Middle frontal gyrus (tissue), 1 donor: ENCODE results near the gene SPATC1L.

Experiments used
- DNase-seq: peaks from one replicate; pipeline ENCODE4 v3.0.0-alpha.2; 2015; ENCODE audit warnings: low spot score; ENCODE audit errors: extremely low spot score

SPATC1L gene

GRCh38 chr21:46122237-46122671 lies 62.0 kb downstream of the SPATC1L start:
- DNase-seq = no peak

DNA sequence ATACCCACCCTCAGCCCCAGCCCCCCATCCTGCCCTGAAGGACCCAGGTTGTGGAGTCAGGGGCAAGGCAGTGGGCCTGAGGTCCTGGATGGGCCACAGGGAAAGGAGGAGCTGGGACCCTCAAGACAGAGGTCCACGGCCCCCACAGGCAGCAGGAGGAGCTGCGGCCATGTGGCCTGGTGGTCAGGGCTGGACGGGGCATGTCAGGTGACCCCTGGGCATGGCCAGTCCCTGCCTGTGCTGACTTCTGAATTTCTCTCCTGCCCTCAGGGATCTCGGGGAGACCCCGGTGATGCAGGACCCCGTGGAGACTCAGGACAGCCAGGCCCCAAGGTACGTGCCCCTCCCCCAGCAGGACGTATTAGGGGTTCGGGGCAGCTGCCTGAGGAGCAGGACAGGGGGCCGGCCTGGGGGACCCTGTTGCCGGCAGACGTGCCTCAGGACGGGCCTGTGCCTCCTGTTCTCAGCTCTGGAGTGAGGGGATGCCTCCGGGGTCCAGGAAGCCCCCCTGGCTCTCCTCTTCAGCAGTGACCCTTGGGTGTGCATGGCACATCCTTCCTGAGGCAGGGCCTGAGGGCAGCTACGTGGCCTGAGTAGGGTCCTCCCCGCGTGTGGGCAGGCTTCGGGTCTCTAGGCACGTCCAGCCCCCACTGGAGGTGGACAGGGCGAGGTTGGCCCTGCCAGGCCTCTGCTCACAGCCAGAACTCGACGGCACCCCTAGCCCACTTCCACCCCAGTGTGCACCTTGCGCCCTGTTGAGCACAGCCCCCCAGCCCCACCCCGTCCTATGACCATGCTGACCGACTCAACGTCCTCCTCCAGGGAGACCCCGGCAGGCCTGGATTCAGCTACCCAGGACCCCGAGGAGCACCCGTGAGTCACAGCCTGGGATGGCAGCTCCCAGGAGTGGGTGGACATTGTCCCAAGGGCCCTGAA lies 62.7 kb downstream of the SPATC1L start:
- DNase-seq = no peak

- DNase-seq = no peak
Observed at GRCh38 chr21:46120301-46121285, 63.7 kb downstream of the SPATC1L start.

- DNase-seq = no peak
Observed at GRCh38 chr21:46119637-46120271, 64.5 kb downstream of the SPATC1L start.

- DNase-seq = no peak
Observed at GRCh38 chr21:46119144-46119636, 65.1 kb downstream of the SPATC1L start.

DNA sequence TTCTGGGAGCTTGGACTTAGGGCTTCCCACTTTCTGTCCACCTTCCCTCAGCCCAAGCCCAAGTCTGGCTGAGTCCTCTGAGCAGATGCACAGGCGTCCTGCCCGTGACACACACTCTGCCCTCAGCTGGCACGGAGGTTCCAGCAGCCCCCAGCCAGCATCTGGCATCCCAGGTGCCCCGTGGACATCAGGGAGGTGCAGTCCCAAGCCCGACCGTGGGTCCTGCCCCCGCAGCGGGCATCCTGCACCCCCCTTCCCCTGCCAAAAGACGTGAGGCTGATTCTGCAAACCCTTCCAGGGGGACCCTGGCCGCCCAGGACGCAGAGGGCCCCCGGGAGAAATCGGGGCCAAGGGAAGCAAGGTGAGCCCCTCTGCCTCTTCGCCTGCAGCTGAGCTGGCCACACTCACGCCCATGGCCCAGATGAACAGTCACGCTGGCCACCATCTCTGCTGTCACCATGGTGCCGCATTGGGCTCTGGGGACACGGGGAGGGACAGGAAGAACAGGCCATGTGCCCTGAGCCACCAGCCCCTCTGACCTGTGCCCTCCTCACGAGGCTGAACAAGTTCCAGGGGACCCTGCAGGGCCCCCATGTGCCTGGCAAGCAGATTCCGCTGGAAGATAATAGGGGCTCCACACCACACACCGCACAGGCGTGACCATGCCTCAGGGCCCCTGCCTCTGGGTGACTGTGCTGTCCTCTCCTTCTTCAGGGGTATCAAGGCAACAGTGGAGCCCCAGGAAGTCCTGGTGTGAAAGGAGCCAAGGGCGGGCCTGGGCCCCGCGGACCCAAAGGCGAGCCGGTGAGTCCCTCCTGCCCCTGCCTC lies 65.7 kb downstream of the SPATC1L start:
- DNase-seq = no peak

DNA sequence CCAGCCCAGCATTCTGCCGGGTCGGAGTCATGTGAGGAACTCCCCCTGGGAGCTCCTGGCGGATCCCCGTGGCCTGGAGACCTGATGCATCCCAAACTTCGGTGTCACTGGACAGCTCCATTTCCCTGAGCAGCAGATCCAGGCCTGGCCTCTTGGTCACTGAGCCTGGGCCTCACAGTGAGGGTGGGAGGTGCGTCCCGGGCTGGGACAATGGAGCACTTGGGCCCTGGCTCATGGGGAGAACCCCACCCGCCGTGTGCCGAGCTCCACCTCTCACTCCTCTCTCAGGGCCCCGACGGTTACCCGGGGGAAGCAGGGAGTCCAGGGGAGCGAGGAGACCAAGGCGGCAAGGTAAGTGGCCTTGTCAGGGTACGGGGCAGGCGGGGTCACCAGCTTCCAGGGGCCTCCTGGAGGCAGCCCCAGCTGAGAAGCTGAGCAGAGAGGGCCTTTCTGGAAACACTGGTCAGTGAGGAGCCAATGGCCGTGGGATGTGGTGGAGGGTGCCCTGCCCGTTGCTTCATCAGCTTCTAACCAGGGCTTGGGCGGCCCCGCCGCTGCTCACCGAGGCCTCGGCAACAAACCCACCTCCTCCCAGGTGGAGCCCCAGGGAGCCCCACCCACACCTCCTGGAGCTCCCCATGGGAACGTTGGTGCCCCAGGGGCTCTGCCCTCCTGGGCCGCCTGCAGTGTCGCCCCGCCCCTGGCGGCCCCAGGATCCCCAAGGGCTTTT lies 66.5 kb downstream of the SPATC1L start:
- DNase-seq = no peak

DNA sequence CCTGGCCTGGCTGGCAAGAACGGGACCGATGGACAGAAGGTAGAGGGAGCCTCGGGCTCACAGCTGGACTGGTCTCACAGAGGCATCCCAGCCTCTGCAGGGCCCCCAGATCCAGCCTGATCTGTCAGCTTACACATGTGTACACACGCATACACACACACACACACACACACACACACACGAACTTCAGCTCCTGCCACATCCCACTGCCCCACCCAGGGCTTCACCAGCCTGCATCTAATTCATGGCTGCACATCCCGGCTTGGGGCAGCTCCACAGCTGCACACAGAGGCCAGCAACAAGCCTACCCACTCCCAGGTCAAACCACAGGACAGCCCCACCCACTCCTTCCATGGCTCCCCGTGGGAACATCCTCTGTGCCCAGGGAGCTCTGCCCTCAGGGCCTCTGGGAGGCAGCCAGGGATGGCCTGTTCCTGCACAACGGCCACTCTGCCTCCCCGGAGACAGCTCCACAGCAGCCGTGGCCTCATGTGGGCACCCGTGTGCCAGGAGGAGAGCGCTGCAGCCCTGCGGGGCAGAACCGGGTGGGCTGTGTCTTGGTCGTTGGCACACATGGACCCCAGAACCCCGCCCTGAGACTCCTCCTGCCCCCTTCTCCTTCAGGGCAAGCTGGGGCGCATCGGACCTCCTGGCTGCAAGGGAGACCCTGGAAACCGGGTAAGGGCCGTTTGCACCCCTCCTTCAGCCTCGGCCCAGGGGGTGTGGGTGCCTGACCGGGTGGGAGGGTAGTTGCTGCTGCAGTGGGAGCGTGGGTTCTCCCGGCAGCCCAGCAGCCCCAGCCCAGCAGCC lies 67.3 kb downstream of the SPATC1L start:
- DNase-seq = no peak

- no peak for DNase-seq
Observed at GRCh38 chr21:46116189-46116775, 68.0 kb downstream of the SPATC1L start.

GRCh38 chr21:46115441-46116188 lies 68.6 kb downstream of the SPATC1L start:
- no peak for DNase-seq

DNA sequence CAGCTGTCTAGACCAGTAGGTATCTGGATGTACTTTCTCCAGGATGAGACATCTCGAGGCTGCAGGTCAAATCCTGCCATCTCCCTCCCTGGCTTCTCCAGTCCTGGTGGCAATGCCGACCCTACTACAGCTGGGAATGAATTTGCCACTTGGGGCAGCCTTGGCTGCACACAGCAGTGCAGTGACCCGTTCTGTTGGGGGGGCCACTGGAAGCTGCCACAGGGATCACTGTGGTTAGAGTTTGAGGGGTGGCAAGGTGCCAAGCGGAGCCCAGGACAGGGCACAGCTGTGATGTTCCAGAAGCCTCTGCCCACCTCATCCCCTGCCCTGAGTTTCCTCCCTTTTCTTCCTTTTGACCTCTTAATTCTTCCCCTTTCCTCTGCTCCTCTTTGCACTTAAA lies 69.3 kb downstream of the SPATC1L start:
- no peak for DNase-seq

DNA sequence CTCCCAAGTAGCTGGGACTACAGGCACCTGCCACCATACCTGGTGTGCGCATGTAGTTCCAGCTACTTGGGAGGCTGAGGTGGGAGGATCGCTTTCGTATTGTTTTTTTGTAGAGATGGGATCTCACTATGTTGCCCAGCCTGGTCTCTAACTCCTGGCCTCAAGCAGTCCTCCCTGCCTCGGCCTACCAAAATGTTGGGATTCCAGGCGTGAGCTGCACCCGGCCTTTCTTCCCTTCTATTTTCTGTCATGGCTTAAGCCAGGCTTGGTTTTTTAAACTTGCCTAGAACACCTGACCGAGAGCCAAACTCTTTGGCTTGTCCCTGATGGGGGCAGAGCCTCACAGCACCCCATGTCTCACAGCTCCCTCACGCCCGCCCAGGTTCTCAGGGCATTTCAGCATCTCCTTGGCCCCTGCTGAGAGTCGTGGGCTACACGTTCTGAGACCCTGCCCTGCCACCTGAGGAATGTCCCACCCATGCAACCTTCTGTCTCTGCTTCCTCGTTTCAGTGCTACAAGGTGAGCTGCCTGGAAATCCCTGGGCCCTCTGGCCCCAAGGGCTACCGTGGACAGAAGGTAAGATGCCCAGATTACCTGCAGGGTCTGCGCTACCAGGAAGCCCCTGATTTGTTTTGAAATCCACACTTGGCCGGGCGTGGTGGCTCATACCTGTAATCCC lies 70.6 kb downstream of the SPATC1L start:
- DNase-seq = no peak

- no peak for DNase-seq
Observed at GRCh38 chr21:46112725-46113215, 71.5 kb downstream of the SPATC1L start.

GRCh38 chr21:46111857-46112724 lies 72.2 kb downstream of the SPATC1L start:
- DNase-seq = no peak

GRCh38 chr21:46111193-46111571 lies 73.1 kb downstream of the SPATC1L start:
- no peak for DNase-seq
